Measurements from ENCODE around the gene HTR1B. TPM values are rescaled to one million over a fixed set of nuclear protein-coding genes. Genes with fewer than 3 reads are reported as not detected.

Gene HTR1B
- total RNA-seq, 1 experiment from 2014 or later = 0.74 TPM

- DNase-seq (ENCODE audit: low read depth, low spot score) (no peak), ATAC-seq (no peak)
- no peak overlapping the region for H3K9ac ChIP-seq (ENCODE audit: low read length)
- no peaks in the 10 kb centered on the region for H3K9me3 ChIP-seq (ENCODE audit: control insufficient read depth in 1 of 2, insufficient read depth in 1 of 2, low read depth in 1 of 2, low read length in 2 of 2)
- H3K4me1 ChIP-seq (ENCODE audit: control insufficient read depth in 1 of 2, insufficient read depth in 2 of 2, low read length in 2 of 2) = no peaks in the 10 kb centered on the region
- H3K79me2 ChIP-seq (ENCODE audit: insufficient read depth, low read length) = no peaks in the 10 kb centered on the region
- intact Hi-C loops (cut with micrococcal nuclease) = no loop called here
- no peak overlapping the region for H2AFZ ChIP-seq (ENCODE audit: low read depth, low read length, poor library complexity, severe bottlenecking)
- no peaks in the 10 kb centered on the region for H4K20me1 ChIP-seq (ENCODE audit: insufficient read depth)
- no peaks in the 10 kb centered on the region for H3K36me3 ChIP-seq (ENCODE audit: control insufficient read depth in 1 of 2, insufficient read depth in 2 of 2, low read length in 2 of 2)
- H3K4me3 ChIP-seq (replicated peaks in 1 of 2; ENCODE audit: low read depth in 1 of 2, low read length in 2 of 2) = no peak overlapping the region
- CTCF ChIA-PET = no interaction called here
- POLR2A ChIA-PET = no interaction called here
- no TSS peak for BruUV-seq (replicated peaks)
- H3K4me2 ChIP-seq (ENCODE audit: low read length) = no peak overlapping the region
- RAD21 ChIA-PET (ENCODE audit: low non-redundant PET in 1 of 2, low total read pairs in 2 of 2, uncharacterized antibody in 2 of 2, unreplicated experiment in 2 of 2) = no interaction called here
- H3K9me2 ChIP-seq (ENCODE audit: insufficient read depth) = no peaks in the 10 kb centered on the region
- H3K27ac ChIP-seq (ENCODE audit: low read depth, low read length) = no peak overlapping the region
- no peaks in the 10 kb centered on the region for H3K27me3 ChIP-seq (ENCODE audit: insufficient read depth, low read length)
- no peak for TF ChIP-seq EGR1 (IDR thresholded peaks at IDR 0.05; ENCODE audit: low read depth)
- no peak for TF ChIP-seq RAD21 (IDR thresholded peaks at IDR 0.05; ENCODE audit: low read depth)
- TF ChIP-seq YY1 (IDR thresholded peaks at IDR 0.05; ENCODE audit: extremely low read depth, insufficient replicate concordance, low read depth, low read length) = no peak
- no peak for TF ChIP-seq ZFX (IDR thresholded peaks at IDR 0.05)
- no peak for TF ChIP-seq REST (IDR thresholded peaks at IDR 0.05; ENCODE audit: low read depth)
- no peak for TF ChIP-seq SIN3A (IDR thresholded peaks at IDR 0.05; ENCODE audit: low read depth)
- TF ChIP-seq EZH2phosphoT487 (IDR thresholded peaks at IDR 0.05; ENCODE audit: borderline replicate concordance) = no peak
- TF ChIP-seq JUND (IDR thresholded peaks at IDR 0.05) = no peak
- no peak for TF ChIP-seq ZNF274 (IDR thresholded peaks at IDR 0.05; ENCODE audit: low read depth, low read length)
- TF ChIP-seq ZBTB33 (IDR thresholded peaks at IDR 0.05; ENCODE audit: extremely low read depth, insufficient replicate concordance, low read length) = no peak
- TF ChIP-seq SRF (IDR thresholded peaks at IDR 0.05; ENCODE audit: low read depth) = no peak
- no peak for TF ChIP-seq CBX3 (IDR thresholded peaks at IDR 0.05; ENCODE audit: low read depth)
- TF ChIP-seq CEBPB (IDR thresholded peaks at IDR 0.05; ENCODE audit: low read depth) = no peak
- TF ChIP-seq FOSL1 (IDR thresholded peaks at IDR 0.05; ENCODE audit: low read depth) = no peak
- no peak for TF ChIP-seq POLR2AphosphoS5 (IDR thresholded peaks at IDR 0.05; ENCODE audit: low read depth, low read length)
- TF ChIP-seq POLR2A (IDR thresholded peaks at IDR 0.05; ENCODE audit: borderline replicate concordance, extremely low read depth, insufficient read depth, insufficient read length) = no peak
- TF ChIP-seq TCF7L2 (IDR thresholded peaks at IDR 0.05; ENCODE audit: borderline replicate concordance, extremely low read depth, insufficient read depth, insufficient read length) = no peak
- no peak for TF ChIP-seq ATF3 (IDR thresholded peaks at IDR 0.05)
- TF ChIP-seq ELF1 (IDR thresholded peaks at IDR 0.05; ENCODE audit: borderline replicate concordance, low read depth) = no peak
Observed at GRCh38 chr6:77425671-77426070, 37.6 kb downstream of the HTR1B start.
